MM.1S (cell line): ENCODE data around the gene CRMP1.

Experiments used
- EZH2 ChIP-seq: fragments of 300-600 bp; sonication (generic); optimal IDR thresholded peaks from 2 replicates; pipeline ENCODE3; 2017; ENCODE audit warnings: low read depth, mild to moderate bottlenecking, antibody characterized with exemption, low read length, mixed read lengths
- EZH2phosphoT487 ChIP-seq: fragments of 300-600 bp; sonication (generic); IDR thresholded peaks from 2 replicates; pipeline ENCODE4 v1.6.1; 2018; ENCODE audit warnings: antibody characterized with exemption, low read length
- TF ChIP-seq, protein P1 (sequence below): fragments of 300-600 bp; sonication (generic); IDR thresholded peaks from 2 replicates; pipeline ENCODE4 v1.5.1; 2016; ENCODE audit warnings: antibody characterized with exemption, low read length, mixed read lengths

DNA sequence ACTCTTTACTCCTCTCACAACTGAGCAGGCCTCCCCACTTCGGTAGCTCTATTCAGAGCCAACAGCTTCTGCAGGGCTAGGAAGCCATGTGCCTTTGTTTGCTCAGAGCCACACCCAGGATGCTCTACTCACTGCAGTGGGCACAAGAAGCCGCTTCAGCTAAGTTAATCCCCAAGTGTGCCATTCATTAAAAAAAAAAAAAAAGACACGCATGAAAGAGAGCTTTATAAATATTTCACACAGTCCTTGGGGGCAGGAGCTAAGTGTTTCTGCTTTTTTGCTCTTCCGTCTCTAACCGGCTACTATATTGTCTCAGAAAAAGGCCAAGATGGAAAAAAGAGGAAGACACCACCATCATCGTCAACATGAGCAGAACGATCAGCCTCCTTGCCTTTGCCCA, 8.1 kb downstream of the CRMP1 start:
- TF ChIP-seq, protein P1, sequence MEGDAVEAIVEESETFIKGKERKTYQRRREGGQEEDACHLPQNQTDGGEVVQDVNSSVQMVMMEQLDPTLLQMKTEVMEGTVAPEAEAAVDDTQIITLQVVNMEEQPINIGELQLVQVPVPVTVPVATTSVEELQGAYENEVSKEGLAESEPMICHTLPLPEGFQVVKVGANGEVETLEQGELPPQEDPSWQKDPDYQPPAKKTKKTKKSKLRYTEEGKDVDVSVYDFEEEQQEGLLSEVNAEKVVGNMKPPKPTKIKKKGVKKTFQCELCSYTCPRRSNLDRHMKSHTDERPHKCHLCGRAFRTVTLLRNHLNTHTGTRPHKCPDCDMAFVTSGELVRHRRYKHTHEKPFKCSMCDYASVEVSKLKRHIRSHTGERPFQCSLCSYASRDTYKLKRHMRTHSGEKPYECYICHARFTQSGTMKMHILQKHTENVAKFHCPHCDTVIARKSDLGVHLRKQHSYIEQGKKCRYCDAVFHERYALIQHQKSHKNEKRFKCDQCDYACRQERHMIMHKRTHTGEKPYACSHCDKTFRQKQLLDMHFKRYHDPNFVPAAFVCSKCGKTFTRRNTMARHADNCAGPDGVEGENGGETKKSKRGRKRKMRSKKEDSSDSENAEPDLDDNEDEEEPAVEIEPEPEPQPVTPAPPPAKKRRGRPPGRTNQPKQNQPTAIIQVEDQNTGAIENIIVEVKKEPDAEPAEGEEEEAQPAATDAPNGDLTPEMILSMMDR, result no peak
- no peak for TF ChIP-seq EZH2
- no peak for TF ChIP-seq EZH2phosphoT487
